A549 (cell line): ENCODE measurements around the gene TMEM167A. TPM values are rescaled to one million over a fixed set of nuclear protein-coding genes. Genes with fewer than 3 reads are reported as not detected.

ENCODE experiments used
- ATAC-seq, 2 experiments: fragments of 200-7000 bp in 1 of 2; fragments of >200 bp in 1 of 2; cut with Nextera tagmentation in 1 of 2; cut with Tn5 transposase in 1 of 2; 3 replicates each; pipeline versions ENCODE4 v1.8.0 to v1.9.1; 2018 to 2020; ENCODE audit warnings: mild to moderate bottlenecking in 1 of 2, moderate library complexity in 1 of 2
- CTCF ChIA-PET: fragments of 300-600 bp; sonication (Branson Sonifier 250); formaldehyde crosslinking; extraction: SDS; loops from one replicate; lab custom pipeline; 2021; ENCODE audit warnings: antibody characterized with exemption, inconsistent platforms; lab: Yijun Ruan, JAX
- POLR2A ChIA-PET: fragments of 350-600 bp; formaldehyde crosslinking; extraction: SDS; loops from one replicate; lab custom pipeline; 2021; ENCODE audit warnings: antibody characterized with exemption, inconsistent platforms; lab: Yijun Ruan, JAX
- DNase-seq, 2 experiments: peaks; one replicate each; pipeline versions ENCODE4 v3.0.0 to v3.0.0-alpha.2; 2011 to 2016; ENCODE audit warnings: low read depth in 1 of 2, low spot score in 1 of 2
- FAIRE-seq: peaks from 2 replicates; lab custom pipeline; 2011; peaks lifted over from hg19 to GRCh38; lab: Jason Lieb, UNC
- H3K27ac ChIP-seq, 2 experiments: fragments of >200 bp; sonication (Bioruptor Twin); formaldehyde crosslinking; 3 replicates each; pipeline ENCODE4 v1.5.1; 2016 to 2017
- H3K4me1 ChIP-seq: fragments of >200 bp; sonication (Bioruptor Twin); formaldehyde crosslinking; 3 replicates; pipeline ENCODE4 v1.6.1; 2016
- H3K4me2 ChIP-seq: fragments of >200 bp; sonication (Bioruptor Twin); formaldehyde crosslinking; 3 replicates; pipeline ENCODE4 v1.6.1; 2016
- H3K4me3 ChIP-seq: fragments of >200 bp; sonication (Bioruptor Twin); formaldehyde crosslinking; 3 replicates; pipeline ENCODE4 v1.5.1; 2016
- H3K9me3 ChIP-seq: fragments of >200 bp; sonication (Bioruptor Twin); formaldehyde crosslinking; 3 replicates; pipeline ENCODE4 v1.6.1; 2016
- CBX2 ChIP-seq: fragments of 200-600 bp; sonication (generic); IDR thresholded peaks from 2 replicates; pipeline ENCODE4 v1.6.1; 2016; ENCODE audit warnings: low read depth, mild to moderate bottlenecking, borderline replicate concordance
- CHD2 ChIP-seq: fragments of 150-350 bp; IDR thresholded peaks from 2 replicates; pipeline ENCODE4 v1.6.1; 2014; ENCODE audit warnings: low read length; ENCODE audit not compliant: partially characterized antibody
- FOSB ChIP-seq: fragments of 250-450 bp; sonication (Bioruptor Pico); IDR thresholded peaks from 2 replicates; pipeline ENCODE4 v1.5.0; 2020; ENCODE audit warnings: mild to moderate bottlenecking, moderate library complexity
- GATA3 ChIP-seq: IDR thresholded peaks from 2 replicates; pipeline ENCODE4 v1.6.1; 2012; ENCODE audit warnings: borderline replicate concordance
- HDAC2 ChIP-seq: fragments of 200-600 bp; sonication (generic); IDR thresholded peaks from 2 replicates; pipeline ENCODE4 v1.6.1; 2016
- HOXA7 ChIP-seq: fragments of 250-450 bp; sonication (Bioruptor Pico); IDR thresholded peaks from 2 replicates; pipeline ENCODE4 v1.5.0; 2020; ENCODE audit warnings: mild to moderate bottlenecking, moderate library complexity
- HOXB13 ChIP-seq: fragments of 250-450 bp; sonication (Bioruptor Pico); IDR thresholded peaks from 2 replicates; pipeline ENCODE4 v1.5.0; 2020; ENCODE audit warnings: low read depth, mild to moderate bottlenecking, moderate library complexity
- JUNB ChIP-seq: fragments of >200 bp; sonication (Bioruptor Twin); formaldehyde crosslinking; IDR thresholded peaks from 2 replicates; pipeline ENCODE4 v1.6.1; 2016
- KDM1A ChIP-seq: fragments of 200-600 bp; sonication (generic); IDR thresholded peaks from 2 replicates; pipeline ENCODE4 v1.6.1; 2016; ENCODE audit warnings: low read depth, mild to moderate bottlenecking
- MAFK ChIP-seq: fragments of 450-650 bp; IDR thresholded peaks from 2 replicates; pipeline ENCODE4 v1.6.1; 2014; ENCODE audit not compliant: partially characterized antibody
- MAZ ChIP-seq: fragments of 150-350 bp; IDR thresholded peaks from 2 replicates; pipeline ENCODE4 v1.6.1; 2014; ENCODE audit warnings: antibody characterized with exemption, low read depth, low read length, borderline replicate concordance
- PBX3 ChIP-seq: IDR thresholded peaks from 2 replicates; pipeline ENCODE4 v1.6.1; 2012
- POLR2AphosphoS2 ChIP-seq: conservative IDR thresholded peaks from 2 replicates; pipeline ENCODE4 v1.6.1; 2012; ENCODE audit warnings: low read length, improper control_type of control experiment, inconsistent platforms
- RARB ChIP-seq: fragments of 250-450 bp; sonication (Bioruptor Pico); IDR thresholded peaks from 2 replicates; pipeline ENCODE4 v1.8.0; 2021; ENCODE audit warnings: mild to moderate bottlenecking, moderate library complexity
- TP53 ChIP-seq: fragments of 250-450 bp; sonication (Bioruptor Pico); IDR thresholded peaks from 2 replicates; pipeline ENCODE4 v1.5.0; 2021; ENCODE audit warnings: mild to moderate bottlenecking, moderate library complexity
- ZFP36 ChIP-seq: fragments of 450-650 bp; IDR thresholded peaks from 2 replicates; pipeline ENCODE4 v1.6.1; 2014; ENCODE audit warnings: borderline replicate concordance; ENCODE audit not compliant: partially characterized antibody
- WGBS: methylation state at CpG from one replicate; pipeline ENCODE4 v1.1.6; 2017; ENCODE audit errors: missing lambda C conversion rate; 5-methylcytosine and 5-hydroxymethylcytosine counted together
- polyA plus RNA-seq, 4 experiments: library from polyadenylated mRNA; depleted of rRNA in 3 of 4; stranded (reverse); fragments of >200 nt; fragmentation: RNase III in 1 of 4; extraction: RNeasy Plus Mini Kit Qiagen cat#74134 plus additional on column Dnase treatment in 1 of 4; gene quantifications; 2 replicates in 3 of 4; 3 replicates in 1 of 4; pipeline ENCODE4 v1.2.3, GENCODE V29; 2011 to 2017
- TF ChIP-seq, protein P1 (sequence below): fragments of 200-600 bp; sonication (generic); IDR thresholded peaks from 2 replicates; pipeline ENCODE4 v1.6.1; 2016; ENCODE audit warnings: antibody characterized with exemption, mild to moderate bottlenecking, moderate library complexity
- TF ChIP-seq, protein P2 (sequence below): fragments of >200 bp; sonication (Bioruptor Twin); formaldehyde crosslinking; IDR thresholded peaks from 2 replicates; pipeline ENCODE4 v1.6.1; 2016
- TF ChIP-seq, protein P3 (sequence below): fragments of 250-450 bp; sonication (Bioruptor Pico); IDR thresholded peaks from 2 replicates; pipeline ENCODE4 v1.5.0; 2020; ENCODE audit warnings: low read depth, mild to moderate bottlenecking, moderate library complexity
- TF ChIP-seq, protein P4 (sequence below): fragments of >200 bp; sonication (Bioruptor Twin); formaldehyde crosslinking; IDR thresholded peaks from 3 replicates; pipeline ENCODE4 v1.5.1; 2016

The TMEM167A gene
- polyA plus RNA-seq, 2 of the 4 experiments (the other 2 are of a cell fraction) = 56.2 to 136 TPM

DNA sequence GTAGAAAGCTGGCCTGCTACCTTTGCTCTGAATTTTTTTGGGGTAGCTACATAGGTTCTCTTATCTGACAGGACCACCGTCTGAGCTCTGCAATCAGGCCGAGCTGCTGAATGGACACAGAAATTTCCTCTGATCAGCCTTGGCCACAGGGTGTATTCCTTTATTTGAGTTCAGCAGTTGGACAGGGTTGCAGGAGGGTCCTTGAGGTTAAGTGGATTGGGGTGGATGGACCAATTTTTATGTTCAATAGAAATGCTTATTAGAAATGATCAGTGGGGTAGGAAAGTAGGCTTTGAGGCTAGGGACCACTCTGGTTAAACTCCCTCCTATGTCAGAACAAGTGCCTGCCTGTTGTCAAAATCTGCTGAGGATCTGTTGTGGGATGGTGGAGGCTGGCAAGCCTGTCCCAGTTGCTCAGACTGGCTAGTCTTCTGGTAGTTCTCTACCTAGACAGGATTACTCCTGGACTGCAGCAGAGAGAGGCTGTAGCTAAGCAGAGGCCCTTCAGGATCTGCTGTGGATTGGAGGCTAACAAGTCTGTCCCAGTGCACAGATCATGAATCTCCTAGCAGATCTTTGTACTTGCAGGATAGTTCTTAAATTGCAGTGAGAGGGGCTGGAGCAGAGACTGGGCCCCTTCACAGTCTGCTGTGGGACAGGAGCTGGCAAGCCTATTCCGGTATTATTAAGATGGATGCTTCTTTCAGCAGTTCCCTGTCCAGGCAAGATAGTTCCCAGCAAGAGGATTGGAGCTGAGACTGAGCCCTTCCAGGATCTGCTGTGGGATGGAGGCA, 18.2 kb upstream of the TMEM167A start:
- peaks cover 4% of the 10 kb centered on the region; the same call in 1 of the 3 replicates for H3K9me3 ChIP-seq
- H3K4me3 ChIP-seq = no peak overlapping the region
- FAIRE-seq (no peak), DNase-seq (no peak), ATAC-seq (peak; percentile 63 to 66)
- 80% methylated on average over 3 of the region's 3 CpGs for WGBS
- H3K4me1 ChIP-seq = peaks cover 35% of the 10 kb centered on the region
- H3K4me2 ChIP-seq = peak overlapping the region; percentile 62
- ChIA-PET POLR2A (interaction anchor here (1.6 kb wide), 1 partner anchor 18 kb away, joined by 11 read pairs; the partner anchor contains the start of genes TMEM167A and XRCC4), CTCF (interaction anchor here (0.9 kb wide), 1 partner anchor 743 kb away, joined by 4 read pairs; no protein-coding TSS in a partner anchor)
- TF ChIP-seq, protein P1, sequence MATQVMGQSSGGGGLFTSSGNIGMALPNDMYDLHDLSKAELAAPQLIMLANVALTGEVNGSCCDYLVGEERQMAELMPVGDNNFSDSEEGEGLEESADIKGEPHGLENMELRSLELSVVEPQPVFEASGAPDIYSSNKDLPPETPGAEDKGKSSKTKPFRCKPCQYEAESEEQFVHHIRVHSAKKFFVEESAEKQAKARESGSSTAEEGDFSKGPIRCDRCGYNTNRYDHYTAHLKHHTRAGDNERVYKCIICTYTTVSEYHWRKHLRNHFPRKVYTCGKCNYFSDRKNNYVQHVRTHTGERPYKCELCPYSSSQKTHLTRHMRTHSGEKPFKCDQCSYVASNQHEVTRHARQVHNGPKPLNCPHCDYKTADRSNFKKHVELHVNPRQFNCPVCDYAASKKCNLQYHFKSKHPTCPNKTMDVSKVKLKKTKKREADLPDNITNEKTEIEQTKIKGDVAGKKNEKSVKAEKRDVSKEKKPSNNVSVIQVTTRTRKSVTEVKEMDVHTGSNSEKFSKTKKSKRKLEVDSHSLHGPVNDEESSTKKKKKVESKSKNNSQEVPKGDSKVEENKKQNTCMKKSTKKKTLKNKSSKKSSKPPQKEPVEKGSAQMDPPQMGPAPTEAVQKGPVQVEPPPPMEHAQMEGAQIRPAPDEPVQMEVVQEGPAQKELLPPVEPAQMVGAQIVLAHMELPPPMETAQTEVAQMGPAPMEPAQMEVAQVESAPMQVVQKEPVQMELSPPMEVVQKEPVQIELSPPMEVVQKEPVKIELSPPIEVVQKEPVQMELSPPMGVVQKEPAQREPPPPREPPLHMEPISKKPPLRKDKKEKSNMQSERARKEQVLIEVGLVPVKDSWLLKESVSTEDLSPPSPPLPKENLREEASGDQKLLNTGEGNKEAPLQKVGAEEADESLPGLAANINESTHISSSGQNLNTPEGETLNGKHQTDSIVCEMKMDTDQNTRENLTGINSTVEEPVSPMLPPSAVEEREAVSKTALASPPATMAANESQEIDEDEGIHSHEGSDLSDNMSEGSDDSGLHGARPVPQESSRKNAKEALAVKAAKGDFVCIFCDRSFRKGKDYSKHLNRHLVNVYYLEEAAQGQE = peak; percentile 72
- TF ChIP-seq GATA3 = no peak
- peak overlapping the region; percentile 49 to 82; a peak in 5 of 6 replicates for H3K27ac ChIP-seq

DNA sequence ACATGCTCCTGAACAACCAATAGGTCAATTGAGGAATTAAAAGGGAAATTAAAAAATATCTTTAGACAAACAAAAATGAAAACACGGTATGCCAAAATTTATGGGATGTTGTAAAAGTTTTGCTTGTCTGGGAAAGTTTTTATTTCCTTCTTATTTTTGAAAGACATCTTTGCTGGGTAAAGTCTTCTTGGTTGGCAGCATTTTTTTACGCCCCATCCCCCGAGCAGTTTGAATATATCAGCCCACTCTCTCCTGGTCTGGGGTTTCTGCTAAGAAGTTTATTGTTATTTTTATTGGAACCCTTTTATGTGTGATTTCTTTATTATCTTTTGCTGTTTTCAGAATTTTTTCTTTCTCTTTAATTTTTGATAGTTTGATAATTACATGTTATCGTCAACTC, 16.5 kb upstream of the TMEM167A start:
- Histone ChIP-seq H3K27ac (no peak overlapping the region), H3K9me3 (peaks cover 4% of the 10 kb centered on the region; the same call in 1 of the 3 replicates), H3K4me2 (no peak overlapping the region), H3K4me3 (no peak overlapping the region), H3K4me1 (peaks cover 35% of the 10 kb centered on the region)
- 97% methylated on average over 4 of the region's 4 CpGs for WGBS
- POLR2A ChIA-PET = no interaction called here
- CTCF ChIA-PET = no interaction called here
- TF ChIP-seq MAZ (no peak), PBX3 (no peak), POLR2AphosphoS2 (no peak), FOSB (CRISPR knock-in tag) (no peak), JUNB (no peak), RARB (CRISPR knock-in tag) (no peak)
- TF ChIP-seq, protein P2, sequence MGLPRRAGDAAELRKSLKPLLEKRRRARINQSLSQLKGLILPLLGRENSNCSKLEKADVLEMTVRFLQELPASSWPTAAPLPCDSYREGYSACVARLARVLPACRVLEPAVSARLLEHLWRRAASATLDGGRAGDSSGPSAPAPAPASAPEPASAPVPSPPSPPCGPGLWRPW = no peak
- TF ChIP-seq, protein P3, sequence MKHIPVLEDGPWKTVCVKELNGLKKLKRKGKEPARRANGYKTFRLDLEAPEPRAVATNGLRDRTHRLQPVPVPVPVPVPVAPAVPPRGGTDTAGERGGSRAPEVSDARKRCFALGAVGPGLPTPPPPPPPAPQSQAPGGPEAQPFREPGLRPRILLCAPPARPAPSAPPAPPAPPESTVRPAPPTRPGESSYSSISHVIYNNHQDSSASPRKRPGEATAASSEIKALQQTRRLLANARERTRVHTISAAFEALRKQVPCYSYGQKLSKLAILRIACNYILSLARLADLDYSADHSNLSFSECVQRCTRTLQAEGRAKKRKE (CRISPR knock-in tag) = no peak
- TF ChIP-seq, protein P4, sequence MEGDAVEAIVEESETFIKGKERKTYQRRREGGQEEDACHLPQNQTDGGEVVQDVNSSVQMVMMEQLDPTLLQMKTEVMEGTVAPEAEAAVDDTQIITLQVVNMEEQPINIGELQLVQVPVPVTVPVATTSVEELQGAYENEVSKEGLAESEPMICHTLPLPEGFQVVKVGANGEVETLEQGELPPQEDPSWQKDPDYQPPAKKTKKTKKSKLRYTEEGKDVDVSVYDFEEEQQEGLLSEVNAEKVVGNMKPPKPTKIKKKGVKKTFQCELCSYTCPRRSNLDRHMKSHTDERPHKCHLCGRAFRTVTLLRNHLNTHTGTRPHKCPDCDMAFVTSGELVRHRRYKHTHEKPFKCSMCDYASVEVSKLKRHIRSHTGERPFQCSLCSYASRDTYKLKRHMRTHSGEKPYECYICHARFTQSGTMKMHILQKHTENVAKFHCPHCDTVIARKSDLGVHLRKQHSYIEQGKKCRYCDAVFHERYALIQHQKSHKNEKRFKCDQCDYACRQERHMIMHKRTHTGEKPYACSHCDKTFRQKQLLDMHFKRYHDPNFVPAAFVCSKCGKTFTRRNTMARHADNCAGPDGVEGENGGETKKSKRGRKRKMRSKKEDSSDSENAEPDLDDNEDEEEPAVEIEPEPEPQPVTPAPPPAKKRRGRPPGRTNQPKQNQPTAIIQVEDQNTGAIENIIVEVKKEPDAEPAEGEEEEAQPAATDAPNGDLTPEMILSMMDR = no peak
- ATAC-seq = no peak
- DNase-seq = no peak
- FAIRE-seq = no peak

- POLR2A ChIA-PET = no interaction called here
- no peak for DNase-seq
- ATAC-seq = no peak
- Histone ChIP-seq H3K9me3 (peaks cover 4% of the 10 kb centered on the region; the same call in 1 of the 3 replicates), H3K4me3 (no peak overlapping the region), H3K27ac (no peak overlapping the region), H3K4me1 (peaks cover 24% of the 10 kb centered on the region), H3K4me2 (no peak overlapping the region)
- CTCF ChIA-PET = no interaction called here
- WGBS = 89% methylated on average over 2 of the region's 2 CpGs
- TF ChIP-seq HDAC2 (no peak), HOXA7 (no peak), ZFP36 (no peak), CHD2 (no peak), KDM1A (no peak), TP53 (CRISPR knock-in tag) (no peak), CBX2 (no peak), HOXB13 (CRISPR knock-in tag) (no peak), MAFK (no peak), RARB (CRISPR knock-in tag) (no peak)
- TF ChIP-seq, all 56 proteins: peak for 0
- FAIRE-seq = peak; percentile 36
Measured at GRCh38 chr5:83092619-83093018, 15.4 kb upstream of the TMEM167A start.
